Spleen (tissue), 7 donors: ENCODE results near the gene EXPH5.
"Not testable (repeated sequence)": the region's sequence is repeated elsewhere in the genome, so short reads cannot be mapped to it uniquely, and the experiment has no call there.

ENCODE experiments used
- CTCF ChIP-seq, 11 experiments: fragments of 200-600 bp in 7 of 11; fragments of 450-650 bp in 4 of 11; sonication (generic) in 4 of 11; IDR thresholded peaks in 8 of 11; conservative IDR thresholded peaks in 3 of 11; 1 replicate in 7 of 11; 2 replicates in 4 of 11; pipeline versions ENCODE4 v1.4.0 to v1.8.0; 2016 to 2021; ENCODE audit warnings: antibody characterized with exemption in 11 of 11, inconsistent platforms in 4 of 11, mild to moderate bottlenecking in 1 of 11
- POLR2AphosphoS5 ChIP-seq, 3 donors: sonication (generic); formaldehyde crosslinking; IDR thresholded peaks; one replicate each; pipeline ENCODE4 v1.5.1; 2017; ENCODE audit warnings: antibody characterized with exemption in 3 of 3
- donor health status: DM: no; HTN: no; CAD: no; lungs with moderate emphysema.
- donor health status: DM: no; HTN: no; CAD: no.
- donor health status: DM: no; HTN: no; CAD: no.

DNA sequence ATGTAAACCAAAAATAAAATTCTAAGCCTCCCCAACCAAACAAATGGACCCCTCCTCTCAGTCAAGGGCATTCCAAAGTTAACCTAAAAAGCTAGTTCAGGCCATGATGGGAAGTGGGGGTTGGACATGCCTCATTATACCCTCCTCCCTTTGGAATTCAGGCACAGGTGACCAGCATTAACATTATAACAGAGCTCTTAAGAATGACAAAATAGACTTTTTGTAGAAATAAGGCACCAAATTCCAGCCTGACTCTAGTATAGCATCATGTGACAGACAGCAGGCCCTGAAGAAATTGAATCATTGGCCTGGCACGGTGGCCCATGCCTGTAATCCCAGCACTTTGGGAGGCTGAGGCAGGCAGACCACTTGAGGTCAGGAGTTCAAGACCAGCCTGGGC is 48.2 kb upstream of the EXPH5 start:
- not testable (repeated sequence) for TF ChIP-seq CTCF (IDR thresholded peaks at IDR 0.05 in 8 of 11, conservative IDR thresholded peaks at IDR 0.05 in 3 of 11); POLR2AphosphoS5 (IDR thresholded peaks at IDR 0.05)
